Kidney epithelial cell (primary cell): Measurements from ENCODE around the gene PHF21A. TPM values are rescaled to one million over a fixed set of nuclear protein-coding genes. Genes with fewer than 3 reads are reported as not detected.

Experiments
- DNase-seq: peaks from one replicate; pipeline ENCODE4 v3.0.0-alpha.2; 2010; ENCODE audit warnings: low read depth
- H3K27me3 ChIP-seq: 2 replicates; pipeline ENCODE4 v1.6.0; 2011; ENCODE audit warnings: low read length; ENCODE audit not compliant: control insufficient read depth, insufficient read depth
- H3K36me3 ChIP-seq: 2 replicates; pipeline ENCODE4 v1.5.1; 2011; ENCODE audit warnings: low read length; ENCODE audit not compliant: control insufficient read depth, insufficient read depth
- H3K4me3 ChIP-seq: 2 replicates; pipeline ENCODE4 v1.5.1; 2011; ENCODE audit warnings: low read depth, mild to moderate bottlenecking, control low read depth, low read length
- total RNA-seq: library from RNA; depleted of rRNA; stranded (reverse); fragments of >200 nt; gene quantifications from 2 replicates; pipeline ENCODE4 v1.2.3, GENCODE V29; 2015
- TF ChIP-seq, protein P1 (sequence below): IDR thresholded peaks from 2 replicates; pipeline ENCODE4 v1.5.1; 2011; ENCODE audit warnings: mild to moderate bottlenecking, moderate library complexity, low read length, control low read depth, inconsistent platforms; ENCODE audit not compliant: insufficient read depth, poor library complexity, severe bottlenecking

PHF21A gene
- total RNA-seq, 1 donor from 2014 or later = 11.8 TPM

DNA sequence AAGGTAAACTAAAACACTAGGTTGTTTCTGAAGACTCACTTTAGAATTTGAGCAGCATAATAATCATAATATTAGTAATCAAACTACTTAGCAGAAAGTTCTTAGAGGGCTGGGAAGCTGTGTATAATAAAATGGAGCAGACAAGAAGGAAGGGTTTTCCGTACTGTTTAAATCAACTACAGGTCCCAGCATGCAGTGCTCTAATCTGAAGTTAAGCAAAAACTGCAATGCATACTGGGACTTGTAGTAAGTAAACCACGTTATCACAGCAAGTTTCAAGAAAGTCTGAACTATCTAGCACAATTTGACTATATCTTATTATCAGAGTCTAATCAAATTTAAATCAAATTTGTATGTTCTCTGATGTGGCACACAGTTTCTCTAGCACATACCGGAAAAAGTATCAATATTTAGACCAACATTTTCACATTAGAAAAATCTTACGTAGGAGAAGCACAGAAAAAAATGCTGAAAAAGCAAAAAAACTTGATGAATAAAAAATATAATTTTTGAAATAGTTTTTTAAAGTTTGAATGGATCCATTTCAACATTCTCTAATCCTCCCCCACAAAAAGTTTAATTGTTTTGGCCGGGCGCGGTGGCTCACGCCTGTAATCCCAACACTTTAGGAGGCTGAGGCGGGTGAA lies 8.2 kb downstream of the PHF21A start:
- no peaks in the 10 kb centered on the region for H3K36me3 ChIP-seq
- no peak overlapping the region for H3K4me3 ChIP-seq
- TF ChIP-seq, protein P1, sequence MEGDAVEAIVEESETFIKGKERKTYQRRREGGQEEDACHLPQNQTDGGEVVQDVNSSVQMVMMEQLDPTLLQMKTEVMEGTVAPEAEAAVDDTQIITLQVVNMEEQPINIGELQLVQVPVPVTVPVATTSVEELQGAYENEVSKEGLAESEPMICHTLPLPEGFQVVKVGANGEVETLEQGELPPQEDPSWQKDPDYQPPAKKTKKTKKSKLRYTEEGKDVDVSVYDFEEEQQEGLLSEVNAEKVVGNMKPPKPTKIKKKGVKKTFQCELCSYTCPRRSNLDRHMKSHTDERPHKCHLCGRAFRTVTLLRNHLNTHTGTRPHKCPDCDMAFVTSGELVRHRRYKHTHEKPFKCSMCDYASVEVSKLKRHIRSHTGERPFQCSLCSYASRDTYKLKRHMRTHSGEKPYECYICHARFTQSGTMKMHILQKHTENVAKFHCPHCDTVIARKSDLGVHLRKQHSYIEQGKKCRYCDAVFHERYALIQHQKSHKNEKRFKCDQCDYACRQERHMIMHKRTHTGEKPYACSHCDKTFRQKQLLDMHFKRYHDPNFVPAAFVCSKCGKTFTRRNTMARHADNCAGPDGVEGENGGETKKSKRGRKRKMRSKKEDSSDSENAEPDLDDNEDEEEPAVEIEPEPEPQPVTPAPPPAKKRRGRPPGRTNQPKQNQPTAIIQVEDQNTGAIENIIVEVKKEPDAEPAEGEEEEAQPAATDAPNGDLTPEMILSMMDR = no peak
- no peaks in the 10 kb centered on the region for H3K27me3 ChIP-seq
- DNase-seq = peak; percentile 21

DNA sequence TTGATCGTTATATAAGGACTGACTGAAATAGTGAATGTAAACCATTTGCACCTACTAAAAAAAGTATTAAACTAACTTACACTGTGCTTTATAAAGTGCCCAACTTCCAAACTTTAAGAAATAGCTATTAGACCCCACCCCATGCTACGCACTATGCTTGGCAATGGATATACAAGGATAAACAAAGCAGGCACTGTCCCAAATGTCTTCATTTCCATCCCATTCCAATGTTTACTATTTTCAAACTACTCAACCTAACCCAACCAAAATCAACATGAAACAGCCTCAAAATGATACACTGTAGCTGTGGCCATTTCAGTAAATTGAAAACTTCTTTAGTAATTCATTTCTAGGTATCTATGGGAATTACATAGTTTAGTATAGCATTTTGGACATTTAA lies 12.5 kb downstream of the PHF21A start:
- no peak overlapping the region for H3K4me3 ChIP-seq
- TF ChIP-seq, protein P1 = no peak
- no peaks in the 10 kb centered on the region for H3K36me3 ChIP-seq
- no peak for DNase-seq
- H3K27me3 ChIP-seq = no peaks in the 10 kb centered on the region

DNA sequence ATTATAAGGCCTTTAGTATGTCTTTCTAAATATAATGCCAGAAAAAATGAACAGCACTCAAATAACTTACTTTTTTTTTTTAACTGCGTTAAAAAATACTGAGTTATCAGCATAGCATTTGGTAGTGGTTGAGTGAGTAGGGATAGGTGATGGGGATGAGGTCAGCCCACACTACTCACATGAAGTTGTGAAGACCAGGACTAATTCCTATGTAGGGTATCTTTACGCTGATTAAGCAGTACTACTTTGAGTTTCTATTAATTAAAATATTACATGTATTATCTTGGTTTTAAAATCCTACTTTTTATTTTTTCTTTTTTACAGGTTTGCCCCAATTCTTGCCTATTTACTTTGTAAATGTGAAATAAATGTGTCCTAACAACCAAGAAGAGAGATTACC lies 13.5 kb downstream of the PHF21A start:
- no peak for DNase-seq
- TF ChIP-seq, protein P1 = no peak
- no peaks in the 10 kb centered on the region for H3K27me3 ChIP-seq
- H3K36me3 ChIP-seq = no peaks in the 10 kb centered on the region
- no peak overlapping the region for H3K4me3 ChIP-seq

DNA sequence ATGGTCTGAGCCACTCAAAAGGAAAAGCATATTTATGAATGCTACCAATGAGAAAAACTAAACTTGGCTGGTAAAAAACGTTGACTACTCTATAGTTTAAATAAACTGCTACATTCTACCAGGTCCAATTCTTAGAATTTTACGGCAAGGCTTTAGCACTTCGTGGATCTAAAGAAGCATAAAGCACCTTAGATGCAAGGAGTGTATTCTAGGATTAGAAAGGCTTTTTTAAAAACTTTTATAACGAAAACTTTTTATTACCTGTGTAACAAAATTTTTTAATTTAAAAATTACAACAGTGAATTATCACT lies 13.9 kb downstream of the PHF21A start:
- TF ChIP-seq, protein P1 = no peak
- Histone ChIP-seq H3K4me3 (no peak overlapping the region), H3K36me3 (no peaks in the 10 kb centered on the region), H3K27me3 (no peaks in the 10 kb centered on the region)
- DNase-seq = no peak

DNA sequence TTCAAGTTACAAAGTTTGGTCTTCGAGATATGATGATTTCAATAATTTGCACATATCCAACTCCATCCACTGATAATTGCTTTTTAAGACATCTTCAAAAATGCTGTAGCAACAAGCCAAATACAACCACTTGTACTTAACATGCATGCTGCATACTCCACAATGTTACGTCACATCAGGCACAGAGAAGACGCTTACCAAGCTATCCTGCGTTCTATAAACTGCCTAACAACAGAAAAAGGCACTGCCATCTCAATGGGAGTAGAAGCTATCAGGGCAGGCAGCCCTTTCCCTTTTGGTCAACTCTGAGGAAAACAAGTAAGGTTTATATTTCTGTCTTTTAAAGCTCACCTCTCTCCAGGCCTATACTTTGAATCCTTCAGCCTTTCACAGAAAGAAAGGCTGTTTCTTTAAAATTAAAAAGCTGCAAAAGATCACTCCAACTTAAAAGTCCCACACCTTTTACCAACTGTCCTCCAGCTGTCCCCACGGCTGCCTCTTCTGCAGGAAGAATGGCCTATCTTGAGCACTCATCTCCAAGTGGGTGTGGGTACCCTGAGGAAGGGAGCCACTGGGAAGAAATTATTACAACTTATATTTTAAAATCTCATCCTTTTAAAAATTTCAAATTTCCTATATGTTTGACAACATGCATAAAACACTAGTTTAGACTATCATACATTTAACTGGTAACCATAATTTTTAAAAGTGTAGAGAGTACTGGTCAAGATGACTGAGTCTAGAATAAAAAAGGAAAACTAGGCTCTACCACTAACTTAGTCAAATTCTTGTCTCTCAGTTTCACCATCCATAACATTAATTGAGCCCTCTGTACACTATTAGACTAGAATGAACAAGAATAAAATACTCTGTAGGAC lies 14.5 kb downstream of the PHF21A start:
- Histone ChIP-seq H3K27me3 (no peaks in the 10 kb centered on the region), H3K4me3 (no peak overlapping the region), H3K36me3 (no peaks in the 10 kb centered on the region)
- DNase-seq = no peak
- TF ChIP-seq, protein P1 = no peak
